Osteoblast (primary cell): ENCODE measurements around the gene KRT35. TPM values are rescaled to one million over a fixed set of nuclear protein-coding genes. Genes with fewer than 3 reads are reported as not detected.

Experiments
- DNase-seq: peaks from one replicate; pipeline ENCODE4 v3.0.0; 2011; ENCODE audit warnings: low spot score, mixed read lengths; ENCODE audit not compliant: insufficient read length; ENCODE audit errors: missing footprints
- H2AFZ ChIP-seq: 2 replicates; pipeline ENCODE4 v1.6.0; 2011; ENCODE audit warnings: mild to moderate bottlenecking, low read length
- H3K27ac ChIP-seq: 2 replicates; pipeline ENCODE4 v1.5.1; 2011; ENCODE audit warnings: mild to moderate bottlenecking, low read depth, low read length, moderate library complexity
- H3K27me3 ChIP-seq: 2 replicates; pipeline ENCODE4 v1.6.0; 2012; ENCODE audit warnings: mild to moderate bottlenecking, control low read depth, inconsistent platforms, low read length, moderate library complexity; ENCODE audit not compliant: insufficient read depth
- H3K36me3 ChIP-seq: 2 replicates; pipeline ENCODE4 v1.5.1; 2011; ENCODE audit warnings: mild to moderate bottlenecking, low read length, control low read depth, moderate library complexity; ENCODE audit not compliant: insufficient read depth
- H3K4me1 ChIP-seq: 2 replicates; pipeline ENCODE4 v1.5.1; 2011; ENCODE audit warnings: mild to moderate bottlenecking, low read length, control low read depth, moderate library complexity; ENCODE audit not compliant: insufficient read depth
- H3K4me2 ChIP-seq: 2 replicates; pipeline ENCODE4 v1.6.0; 2011; ENCODE audit warnings: mild to moderate bottlenecking, low read length; ENCODE audit not compliant: insufficient read depth
- H3K4me3 ChIP-seq: fragments of 200-600 bp; sonication (generic); 3 replicates; pipeline ENCODE4 v1.5.1; 2012; ENCODE audit warnings: mild to moderate bottlenecking, low read length, inconsistent platforms; ENCODE audit not compliant: insufficient read depth
- H3K79me2 ChIP-seq: 2 replicates; pipeline ENCODE4 v1.6.0; 2012; ENCODE audit warnings: mild to moderate bottlenecking, low read length, control low read depth, inconsistent platforms; ENCODE audit not compliant: insufficient read depth
- H3K9me3 ChIP-seq: 2 replicates; pipeline ENCODE4 v1.5.1; 2011; ENCODE audit warnings: low read depth, low read length, control low read depth
- H4K20me1 ChIP-seq: 2 replicates; pipeline ENCODE4 v1.6.0; 2012; ENCODE audit warnings: mild to moderate bottlenecking, low read length, control low read depth; ENCODE audit not compliant: insufficient read depth
- total RNA-seq: library from RNA; depleted of rRNA; stranded (reverse); fragments of >200 nt; gene quantifications from 2 replicates; pipeline ENCODE4 v1.2.3, GENCODE V29; 2012
- TF ChIP-seq, protein P1 (sequence below): IDR thresholded peaks from 2 replicates; pipeline ENCODE4 v1.5.1; 2011; ENCODE audit warnings: mild to moderate bottlenecking, low read depth, low read length, moderate library complexity; ENCODE audit errors: extremely low read depth

Gene KRT35
- total RNA-seq, 1 donor, result not detected

DNA sequence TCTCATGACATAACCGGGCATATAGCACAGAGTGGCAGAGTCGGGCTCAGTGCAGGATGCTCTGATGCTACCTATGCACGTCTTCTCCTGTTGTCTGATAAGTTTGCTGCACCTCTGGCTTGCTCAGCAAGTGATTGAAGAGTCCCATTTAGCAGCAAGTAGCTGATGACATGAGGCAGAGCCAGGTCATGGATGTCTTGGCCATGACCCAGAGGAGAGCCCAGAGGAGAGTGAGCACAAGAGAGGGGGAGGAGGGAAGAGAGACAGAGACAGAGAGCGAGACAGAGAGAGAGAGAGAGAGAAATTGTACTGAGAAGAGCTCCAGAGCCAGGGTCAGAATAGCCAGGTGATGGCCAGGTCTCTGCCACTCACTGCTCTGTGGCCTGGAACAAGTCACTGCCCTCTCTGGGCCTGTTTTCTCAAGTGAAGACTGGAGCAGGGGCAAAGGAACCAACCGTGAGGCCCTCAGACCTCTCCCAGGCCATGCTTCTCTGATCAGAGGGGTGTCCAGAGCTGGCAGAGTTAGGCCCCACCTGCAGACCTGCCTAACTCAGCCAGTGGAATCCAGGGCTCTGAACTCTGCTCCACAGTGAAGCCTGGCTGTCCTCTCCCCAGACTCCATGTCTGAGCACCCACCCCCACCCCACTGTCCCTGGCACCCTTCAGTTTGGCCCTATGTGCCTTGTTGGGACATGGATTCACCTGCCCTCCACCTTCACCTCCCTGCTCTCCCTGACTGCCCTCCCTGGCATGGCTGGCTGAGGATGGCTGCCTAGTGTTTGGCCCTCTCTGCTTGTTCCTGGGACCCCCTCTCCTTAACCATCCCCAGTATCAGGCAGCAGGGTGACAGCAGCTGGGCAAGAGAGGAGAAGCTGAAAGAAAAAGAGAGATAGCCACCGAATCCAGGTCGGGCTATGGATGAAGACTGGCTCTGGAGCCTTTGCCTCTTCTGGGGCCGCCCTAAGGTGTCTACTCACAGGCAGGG, 4.3 kb upstream of the KRT35 start:
- Histone ChIP-seq H3K4me1 (no peaks in the 10 kb centered on the region), H3K27me3 (no peaks in the 10 kb centered on the region), H3K4me2 (no peak overlapping the region), H3K27ac (no peak overlapping the region), H3K36me3 (no peaks in the 10 kb centered on the region), H3K4me3 (no peak overlapping the region), H3K79me2 (no peaks in the 10 kb centered on the region), H2AFZ (no peak overlapping the region), H3K9me3 (no peaks in the 10 kb centered on the region), H4K20me1 (no peaks in the 10 kb centered on the region)
- TF ChIP-seq, protein P1, sequence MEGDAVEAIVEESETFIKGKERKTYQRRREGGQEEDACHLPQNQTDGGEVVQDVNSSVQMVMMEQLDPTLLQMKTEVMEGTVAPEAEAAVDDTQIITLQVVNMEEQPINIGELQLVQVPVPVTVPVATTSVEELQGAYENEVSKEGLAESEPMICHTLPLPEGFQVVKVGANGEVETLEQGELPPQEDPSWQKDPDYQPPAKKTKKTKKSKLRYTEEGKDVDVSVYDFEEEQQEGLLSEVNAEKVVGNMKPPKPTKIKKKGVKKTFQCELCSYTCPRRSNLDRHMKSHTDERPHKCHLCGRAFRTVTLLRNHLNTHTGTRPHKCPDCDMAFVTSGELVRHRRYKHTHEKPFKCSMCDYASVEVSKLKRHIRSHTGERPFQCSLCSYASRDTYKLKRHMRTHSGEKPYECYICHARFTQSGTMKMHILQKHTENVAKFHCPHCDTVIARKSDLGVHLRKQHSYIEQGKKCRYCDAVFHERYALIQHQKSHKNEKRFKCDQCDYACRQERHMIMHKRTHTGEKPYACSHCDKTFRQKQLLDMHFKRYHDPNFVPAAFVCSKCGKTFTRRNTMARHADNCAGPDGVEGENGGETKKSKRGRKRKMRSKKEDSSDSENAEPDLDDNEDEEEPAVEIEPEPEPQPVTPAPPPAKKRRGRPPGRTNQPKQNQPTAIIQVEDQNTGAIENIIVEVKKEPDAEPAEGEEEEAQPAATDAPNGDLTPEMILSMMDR, result no peak
- no peak for DNase-seq

DNA sequence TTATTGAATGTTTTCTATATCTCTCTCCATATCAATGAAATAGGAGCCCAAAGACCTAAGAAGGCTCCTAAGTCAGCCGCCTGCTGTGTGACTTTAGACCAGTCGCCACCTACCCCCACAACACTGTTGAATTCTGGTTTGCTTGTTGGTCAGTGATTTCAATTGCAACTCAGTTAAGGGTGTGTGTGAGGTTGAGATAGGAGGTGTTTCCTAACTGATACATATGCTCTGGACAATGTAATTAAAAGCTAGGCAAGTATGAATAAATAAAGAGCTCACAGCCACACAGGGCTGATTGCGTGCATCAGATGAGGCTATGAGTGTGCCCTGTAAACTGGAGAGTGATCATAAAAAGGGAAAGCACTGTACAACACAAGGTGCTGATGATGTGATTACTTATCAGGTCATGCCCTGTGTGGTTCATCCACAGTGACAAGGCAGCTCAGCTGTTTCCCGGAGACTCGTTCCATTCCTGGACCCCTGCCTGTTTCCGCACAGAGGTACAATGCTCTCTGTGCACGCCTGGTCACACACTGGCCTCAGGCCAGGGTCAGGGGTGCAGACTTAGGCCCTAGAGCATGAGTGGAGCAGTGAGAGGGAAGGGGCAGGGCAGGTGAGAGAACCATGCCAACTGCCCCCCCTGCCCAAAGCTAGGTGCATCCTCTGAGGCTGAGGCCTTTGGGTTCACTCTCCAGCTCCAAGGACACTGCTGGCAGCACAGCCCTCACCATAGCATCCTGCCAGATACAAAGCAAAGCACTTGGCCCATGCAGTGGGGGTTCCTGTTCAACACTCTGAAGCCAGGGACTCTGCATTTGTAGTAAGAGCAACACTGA, 3.3 kb upstream of the KRT35 start:
- Histone ChIP-seq H3K4me2 (no peak overlapping the region), H3K9me3 (no peaks in the 10 kb centered on the region), H3K27me3 (no peaks in the 10 kb centered on the region), H3K36me3 (no peaks in the 10 kb centered on the region), H3K4me1 (no peaks in the 10 kb centered on the region), H3K79me2 (no peaks in the 10 kb centered on the region), H3K27ac (no peak overlapping the region), H2AFZ (no peak overlapping the region), H3K4me3 (no peak overlapping the region), H4K20me1 (no peaks in the 10 kb centered on the region)
- TF ChIP-seq, protein P1, result no peak
- DNase-seq, result no peak

DNA sequence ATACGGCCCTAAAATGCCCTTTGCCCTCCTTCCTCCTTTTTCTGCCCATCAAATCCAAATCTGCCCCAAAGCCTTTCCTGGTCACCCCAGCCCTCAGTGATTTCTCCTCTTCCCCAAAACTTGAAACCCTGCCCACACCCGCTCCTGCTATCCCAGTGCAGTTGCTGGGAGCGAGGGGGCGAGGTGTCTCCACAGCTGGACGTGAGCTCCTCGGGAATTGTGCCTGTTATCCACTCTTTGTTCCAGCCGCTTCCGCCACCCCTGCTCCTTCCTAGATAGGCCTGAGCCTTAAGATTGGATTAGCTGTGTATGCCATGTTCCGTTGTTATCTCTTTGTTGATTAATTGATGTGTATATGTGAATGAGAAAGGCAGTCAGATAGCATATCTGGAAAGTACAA, 2.6 kb upstream of the KRT35 start:
- Histone ChIP-seq H3K79me2 (no peaks in the 10 kb centered on the region), H4K20me1 (no peaks in the 10 kb centered on the region), H3K36me3 (no peaks in the 10 kb centered on the region), H3K9me3 (no peaks in the 10 kb centered on the region), H3K4me1 (no peaks in the 10 kb centered on the region), H2AFZ (no peak overlapping the region), H3K4me2 (no peak overlapping the region), H3K4me3 (no peak overlapping the region), H3K27me3 (no peaks in the 10 kb centered on the region), H3K27ac (no peak overlapping the region)
- no peak for DNase-seq
- TF ChIP-seq, protein P1, result no peak

DNA sequence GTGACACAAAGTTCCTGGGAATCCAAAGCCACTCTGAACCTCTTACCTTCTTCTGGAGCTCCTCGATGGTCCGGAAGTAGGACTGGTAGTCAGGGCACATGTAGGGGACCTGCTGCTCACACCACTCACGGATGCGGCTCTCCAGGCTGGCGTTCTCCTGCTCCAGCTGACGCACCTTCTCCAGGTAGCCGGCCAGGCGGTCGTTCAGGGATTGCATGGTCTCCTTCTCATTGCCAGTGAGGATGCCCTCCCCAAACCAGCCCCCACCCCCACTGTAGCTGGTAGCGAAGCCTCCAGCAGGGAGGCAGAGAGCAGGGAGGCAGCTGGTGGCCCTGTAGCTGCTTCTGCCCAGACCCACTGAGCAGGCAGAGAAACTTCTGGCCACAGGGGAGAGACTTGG, 370 bp downstream of the KRT35 start:
- no peak overlapping the region for H3K27ac ChIP-seq
- no peak for DNase-seq
- H4K20me1 ChIP-seq, result no peaks in the 10 kb centered on the region
- no peaks in the 10 kb centered on the region for H3K79me2 ChIP-seq
- H3K9me3 ChIP-seq, result no peaks in the 10 kb centered on the region
- H3K36me3 ChIP-seq, result no peaks in the 10 kb centered on the region
- TF ChIP-seq, protein P1, result no peak
- H3K4me1 ChIP-seq, result no peaks in the 10 kb centered on the region
- no peak overlapping the region for H2AFZ ChIP-seq
- H3K4me2 ChIP-seq, result no peak overlapping the region
- no peaks in the 10 kb centered on the region for H3K27me3 ChIP-seq
- no peak overlapping the region for H3K4me3 ChIP-seq
